GM19043 (cell line): ENCODE data around the gene ARHGAP29.

Experiments used
- ATAC-seq: cut with Tn5 transposase; IDR thresholded peaks from one replicate; pipeline ENCODE4 v1.9.1; 2021; ENCODE audit warnings: low read depth; ENCODE audit not compliant: unreplicated experiment

Gene ARHGAP29, protein sequence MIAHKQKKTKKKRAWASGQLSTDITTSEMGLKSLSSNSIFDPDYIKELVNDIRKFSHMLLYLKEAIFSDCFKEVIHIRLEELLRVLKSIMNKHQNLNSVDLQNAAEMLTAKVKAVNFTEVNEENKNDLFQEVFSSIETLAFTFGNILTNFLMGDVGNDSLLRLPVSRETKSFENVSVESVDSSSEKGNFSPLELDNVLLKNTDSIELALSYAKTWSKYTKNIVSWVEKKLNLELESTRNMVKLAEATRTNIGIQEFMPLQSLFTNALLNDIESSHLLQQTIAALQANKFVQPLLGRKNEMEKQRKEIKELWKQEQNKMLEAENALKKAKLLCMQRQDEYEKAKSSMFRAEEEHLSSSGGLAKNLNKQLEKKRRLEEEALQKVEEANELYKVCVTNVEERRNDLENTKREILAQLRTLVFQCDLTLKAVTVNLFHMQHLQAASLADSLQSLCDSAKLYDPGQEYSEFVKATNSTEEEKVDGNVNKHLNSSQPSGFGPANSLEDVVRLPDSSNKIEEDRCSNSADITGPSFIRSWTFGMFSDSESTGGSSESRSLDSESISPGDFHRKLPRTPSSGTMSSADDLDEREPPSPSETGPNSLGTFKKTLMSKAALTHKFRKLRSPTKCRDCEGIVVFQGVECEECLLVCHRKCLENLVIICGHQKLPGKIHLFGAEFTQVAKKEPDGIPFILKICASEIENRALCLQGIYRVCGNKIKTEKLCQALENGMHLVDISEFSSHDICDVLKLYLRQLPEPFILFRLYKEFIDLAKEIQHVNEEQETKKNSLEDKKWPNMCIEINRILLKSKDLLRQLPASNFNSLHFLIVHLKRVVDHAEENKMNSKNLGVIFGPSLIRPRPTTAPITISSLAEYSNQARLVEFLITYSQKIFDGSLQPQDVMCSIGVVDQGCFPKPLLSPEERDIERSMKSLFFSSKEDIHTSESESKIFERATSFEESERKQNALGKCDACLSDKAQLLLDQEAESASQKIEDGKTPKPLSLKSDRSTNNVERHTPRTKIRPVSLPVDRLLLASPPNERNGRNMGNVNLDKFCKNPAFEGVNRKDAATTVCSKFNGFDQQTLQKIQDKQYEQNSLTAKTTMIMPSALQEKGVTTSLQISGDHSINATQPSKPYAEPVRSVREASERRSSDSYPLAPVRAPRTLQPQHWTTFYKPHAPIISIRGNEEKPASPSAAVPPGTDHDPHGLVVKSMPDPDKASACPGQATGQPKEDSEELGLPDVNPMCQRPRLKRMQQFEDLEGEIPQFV

GRCh38 chr1:94237291-94238226 is at the start of gene ARHGAP29:
Gene ARHGAP29 (minus strand): TSS chr1:94237584. CDS start chr1:94231611, 5,973 bp downstream.
- ATAC-seq: peak; percentile 82

- no peak for ATAC-seq
Observed at GRCh38 chr1:94286864-94287437, 49.6 kb upstream of the ARHGAP29 start.

DNA sequence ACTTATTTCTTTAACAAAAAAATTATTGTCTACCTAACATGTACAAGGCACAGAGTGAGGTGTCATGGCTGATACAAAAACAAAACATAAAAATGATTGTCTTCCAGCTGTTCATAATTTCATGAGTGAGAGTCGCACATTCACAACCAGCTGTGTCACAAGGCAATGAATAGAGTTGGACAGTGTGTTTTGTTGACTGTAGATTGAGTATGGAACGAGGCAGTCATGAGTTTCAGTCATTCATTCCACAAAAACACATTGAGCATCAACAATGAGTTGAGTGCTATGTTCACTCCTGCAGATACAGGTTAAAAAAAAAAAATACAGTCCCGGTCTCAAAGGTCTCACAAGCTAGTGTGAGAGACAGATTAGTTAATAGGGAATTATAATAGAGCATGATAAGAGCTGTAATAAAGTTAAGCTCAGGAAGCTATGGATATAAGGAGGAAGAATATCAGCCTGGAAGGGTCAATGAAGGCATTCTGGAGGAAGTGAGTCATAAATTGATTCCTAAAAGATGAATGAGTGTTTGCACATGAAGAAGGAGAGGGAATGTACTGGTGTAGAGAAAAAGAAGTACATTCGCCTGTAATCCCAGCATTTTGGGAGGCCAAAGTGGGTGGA is 47.8 kb upstream of the ARHGAP29 start:
- ATAC-seq: no peak

DNA sequence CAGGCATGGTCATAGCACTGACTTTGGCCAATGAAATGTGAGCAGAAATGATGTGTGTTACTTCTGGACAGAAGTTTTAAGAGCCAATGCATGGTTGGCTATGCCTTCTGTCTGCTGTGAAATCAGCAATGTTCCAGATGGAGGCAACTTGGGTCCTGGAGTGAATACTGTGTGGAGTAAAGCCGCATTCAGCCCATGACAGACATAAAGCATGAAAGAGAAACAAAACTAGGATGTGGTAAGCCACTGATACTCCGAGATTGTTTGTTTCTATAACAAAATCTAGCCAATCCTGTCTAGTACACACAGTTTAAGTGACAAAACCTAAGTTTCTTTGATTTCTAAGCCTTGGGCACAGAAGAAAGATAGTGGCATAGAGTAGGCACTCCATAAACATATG is 47.1 kb upstream of the ARHGAP29 start:
- peak; percentile 66 for ATAC-seq

GRCh38 chr1:94283462-94283861 is 46.1 kb upstream of the ARHGAP29 start:
- ATAC-seq: no peak

DNA sequence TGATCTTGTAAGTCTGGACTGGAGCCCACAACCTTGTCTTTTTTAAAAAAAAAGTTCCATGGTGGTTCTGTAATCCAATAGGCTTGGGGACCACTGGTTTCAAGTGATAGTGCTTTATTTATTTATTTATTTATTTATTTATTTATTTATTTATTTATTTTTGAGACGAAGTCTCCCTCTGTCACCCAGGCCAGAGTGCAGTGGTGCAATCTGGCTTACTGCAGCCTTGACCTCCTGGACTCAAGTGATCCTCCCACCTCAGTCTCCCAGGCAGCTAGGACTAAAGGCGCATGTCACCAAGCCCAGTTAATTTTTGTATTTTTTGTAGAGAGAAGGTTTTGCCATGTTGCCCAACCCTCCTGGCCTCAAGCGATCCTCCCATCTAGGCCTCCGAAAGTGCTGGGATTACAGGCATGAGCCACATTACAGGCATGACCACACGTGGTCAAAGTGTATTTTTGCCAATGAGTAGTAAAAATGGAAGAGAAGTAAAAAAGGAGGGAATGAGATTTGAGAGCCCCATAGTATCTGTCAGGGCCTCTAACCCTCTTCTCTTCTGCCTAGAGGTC is 44.8 kb upstream of the ARHGAP29 start:
- no peak for ATAC-seq

GRCh38 chr1:94281361-94282142 is 44.2 kb upstream of the ARHGAP29 start:
- no peak for ATAC-seq

DNA sequence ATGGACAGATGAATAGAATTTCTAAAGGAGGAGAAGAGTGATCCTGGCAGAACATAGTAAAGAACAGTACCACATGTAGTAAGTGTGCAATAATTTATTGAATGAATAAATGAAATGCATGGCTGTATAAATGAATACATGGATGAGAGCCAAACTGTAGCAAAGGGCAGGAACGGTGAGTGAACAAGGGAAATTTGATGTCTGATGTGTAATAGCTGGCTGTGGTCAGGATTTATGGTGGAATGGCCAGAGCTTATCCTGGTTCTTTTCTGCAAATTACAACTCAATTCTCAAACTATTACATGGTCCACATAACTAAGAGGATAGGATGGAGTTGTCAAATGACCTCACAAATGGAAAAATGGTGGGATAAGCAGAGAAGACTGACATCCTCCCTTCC is 43.2 kb upstream of the ARHGAP29 start:
- ATAC-seq: no peak

DNA sequence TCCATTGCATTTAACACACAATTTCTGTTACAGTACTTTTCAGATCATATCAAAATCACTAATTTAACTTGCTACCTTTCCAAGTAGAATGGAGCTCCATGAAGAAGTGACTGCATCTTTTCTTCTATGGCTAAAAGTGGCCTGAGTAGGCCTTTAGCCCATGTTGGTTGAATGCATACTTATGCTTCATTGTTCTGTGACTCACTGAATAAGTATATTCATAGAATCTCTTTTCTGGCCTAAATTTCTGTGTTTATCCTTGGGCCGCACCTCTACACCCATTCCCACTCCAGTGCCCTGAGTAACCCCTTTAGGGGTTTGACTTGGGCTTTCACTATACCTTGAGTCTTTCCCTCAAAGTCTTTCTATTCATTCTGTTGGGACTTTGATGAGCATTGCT is 42.1 kb upstream of the ARHGAP29 start:
- ATAC-seq: no peak

GRCh38 chr1:94279038-94279437 is 41.7 kb upstream of the ARHGAP29 start:
- no peak for ATAC-seq

DNA sequence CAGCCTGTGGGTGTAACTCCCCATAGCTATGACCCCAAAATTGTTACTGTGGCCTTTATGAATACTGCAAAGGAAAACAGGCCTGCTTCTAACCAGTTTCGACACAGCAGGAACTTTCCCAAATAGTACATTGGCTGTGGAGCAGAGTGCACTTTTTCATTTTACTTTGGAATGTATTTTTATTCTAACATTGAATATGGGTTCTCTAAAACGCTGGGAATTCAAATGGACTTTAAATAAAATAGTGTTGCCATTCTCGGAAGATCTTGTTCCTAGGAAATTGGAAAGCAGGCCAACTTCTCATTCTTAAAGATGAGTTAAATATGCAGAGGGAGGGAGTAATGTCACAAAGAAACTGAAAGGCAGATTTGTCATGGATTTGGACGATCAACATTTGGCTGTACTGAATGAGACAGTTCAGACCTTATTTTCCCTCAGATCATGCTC is 39.6 kb upstream of the ARHGAP29 start:
- ATAC-seq: no peak

DNA sequence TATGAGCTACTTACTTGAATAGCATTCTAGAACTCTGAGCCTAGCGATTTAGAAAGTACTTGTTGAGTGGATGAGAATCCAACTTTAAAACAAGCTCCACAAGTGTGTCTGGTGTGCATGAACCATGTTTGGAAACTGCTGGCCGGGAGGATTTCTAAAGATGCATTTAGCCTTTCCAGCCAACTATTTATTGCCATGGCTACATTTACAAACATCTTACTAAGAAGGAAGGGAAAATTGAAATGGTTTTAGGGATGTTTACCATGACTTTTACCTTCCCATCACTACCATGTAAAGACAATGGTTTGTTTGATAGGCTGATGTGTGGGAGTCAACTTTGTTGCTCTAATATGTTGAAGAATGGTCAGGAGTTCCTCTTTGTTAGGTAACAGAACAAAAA is 37.7 kb upstream of the ARHGAP29 start:
- ATAC-seq: no peak

DNA sequence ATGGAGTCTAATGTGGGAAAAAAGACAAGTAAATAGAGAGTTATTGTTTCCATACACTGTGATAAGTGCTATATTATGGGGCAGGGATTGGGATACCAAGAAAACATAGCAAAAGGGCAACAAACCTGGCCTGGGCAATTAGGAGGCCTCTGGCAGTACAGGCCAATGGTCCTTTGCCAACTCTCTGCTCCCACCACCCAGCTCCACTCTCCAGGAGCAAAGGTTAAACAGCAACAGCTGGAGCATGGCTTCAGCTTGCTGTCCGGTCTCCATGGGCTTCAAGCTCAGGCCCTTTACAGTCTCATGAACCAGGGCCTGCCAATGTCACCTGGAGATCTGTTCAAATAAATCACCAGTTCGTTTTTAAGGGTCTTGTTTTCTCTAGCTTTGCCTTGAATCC is 37.2 kb upstream of the ARHGAP29 start:
- ATAC-seq: no peak

GRCh38 chr1:94273111-94273510 is 35.7 kb upstream of the ARHGAP29 start:
- ATAC-seq: no peak

- ATAC-seq: no peak
Observed at GRCh38 chr1:94272388-94272787, 35.0 kb upstream of the ARHGAP29 start.

- ATAC-seq: no peak
Observed at GRCh38 chr1:94271373-94271772, 34.0 kb upstream of the ARHGAP29 start.

GRCh38 chr1:94270801-94271203 is 33.4 kb upstream of the ARHGAP29 start:
- no peak for ATAC-seq

GRCh38 chr1:94269921-94270320 is 32.5 kb upstream of the ARHGAP29 start:
- ATAC-seq: no peak
